VCaP (cell line): ENCODE measurements around the gene PRSS12.
A peak's percentile ranks its signal among the peaks of the same experiment; 100 is the strongest.

Experiments used
- H3K27ac ChIP-seq: fragments of 450-650 bp; 2 replicates; pipeline ENCODE4 v1.5.1; 2017
- CTCF ChIP-seq: fragments of 450-650 bp; conservative IDR thresholded peaks from 2 replicates; pipeline ENCODE4 v1.5.1; 2017; ENCODE audit warnings: mild to moderate bottlenecking, moderate library complexity

Gene PRSS12

GRCh38 chr4:118282692-118283091 is 70.1 kb downstream of the PRSS12 start:
- TF ChIP-seq CTCF = no peak
- no peak overlapping the region; the same call in 1 of the 2 replicates for H3K27ac ChIP-seq

DNA sequence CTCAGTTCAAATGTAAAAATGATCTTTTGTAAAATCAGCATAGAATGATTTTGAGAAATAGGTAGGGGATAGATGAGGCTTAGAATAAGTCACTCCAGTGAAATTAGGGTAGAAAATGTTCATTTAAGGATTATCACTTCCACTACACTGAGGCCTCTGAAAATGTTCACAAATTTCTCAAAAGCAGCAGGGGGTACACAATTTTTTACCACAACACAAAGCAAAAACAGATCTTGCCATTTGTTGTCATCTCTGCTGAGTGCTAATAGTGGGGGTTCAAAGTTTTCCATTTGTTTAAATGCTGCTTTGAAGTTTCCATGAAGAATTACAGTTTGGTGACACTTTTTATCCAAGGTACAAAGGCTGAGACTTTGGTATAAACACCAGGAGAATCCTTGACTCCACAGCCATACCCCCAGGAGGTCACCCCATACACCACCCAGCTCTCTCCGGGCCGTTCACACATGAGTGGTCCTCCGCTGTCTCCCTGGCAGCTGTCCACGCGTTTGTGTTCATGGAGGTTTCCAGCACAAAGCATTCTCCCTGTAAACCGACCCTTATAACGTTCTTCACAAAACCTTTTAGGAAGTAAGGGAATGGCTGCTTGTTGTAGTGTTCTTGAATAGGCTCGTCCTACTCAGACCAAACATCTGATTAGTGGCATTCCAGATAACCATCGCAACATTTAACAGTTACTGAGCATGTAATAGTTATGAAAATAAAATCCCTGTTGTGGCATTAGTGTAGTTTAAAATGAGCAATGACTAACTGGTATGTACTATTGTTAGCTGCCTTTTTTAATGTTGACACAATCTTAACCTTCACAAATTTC is 71.0 kb downstream of the PRSS12 start:
- TF ChIP-seq CTCF = no peak
- peak overlapping the region; percentile 96 for H3K27ac ChIP-seq

DNA sequence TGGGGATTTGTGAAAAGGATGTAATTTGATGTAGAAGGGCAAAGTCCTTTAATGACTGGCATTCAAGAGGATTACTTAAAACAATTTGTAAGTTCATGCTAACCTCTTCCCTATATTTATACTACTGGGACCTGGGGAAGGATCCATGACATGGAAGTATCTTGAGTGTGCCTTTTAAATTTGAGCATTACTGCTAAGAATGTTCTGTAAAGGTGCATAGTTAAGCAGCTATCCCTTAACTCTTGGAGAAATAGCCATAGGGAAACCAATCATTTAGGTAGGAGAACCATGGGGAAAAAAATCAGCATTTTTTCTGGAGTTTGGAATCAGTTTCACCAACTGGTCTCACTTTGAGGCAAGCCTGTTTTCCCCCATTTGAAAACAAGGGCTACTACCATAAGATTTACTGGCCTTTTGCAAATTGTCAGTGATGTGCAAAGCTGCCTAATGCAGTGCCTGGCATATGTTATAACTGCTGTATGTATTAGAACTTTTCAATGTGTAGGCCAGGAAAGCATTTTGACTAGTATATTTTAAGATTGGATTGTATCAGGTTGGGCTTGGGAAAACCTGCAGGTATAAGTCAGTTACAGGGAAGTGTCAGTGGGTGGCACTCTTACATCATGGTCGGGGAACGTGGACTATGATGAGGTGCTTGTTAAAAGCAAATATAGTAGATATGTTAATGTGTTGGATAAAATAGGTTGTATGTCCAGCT is 72.1 kb downstream of the PRSS12 start:
- H3K27ac ChIP-seq = peak overlapping the region; percentile 96

DNA sequence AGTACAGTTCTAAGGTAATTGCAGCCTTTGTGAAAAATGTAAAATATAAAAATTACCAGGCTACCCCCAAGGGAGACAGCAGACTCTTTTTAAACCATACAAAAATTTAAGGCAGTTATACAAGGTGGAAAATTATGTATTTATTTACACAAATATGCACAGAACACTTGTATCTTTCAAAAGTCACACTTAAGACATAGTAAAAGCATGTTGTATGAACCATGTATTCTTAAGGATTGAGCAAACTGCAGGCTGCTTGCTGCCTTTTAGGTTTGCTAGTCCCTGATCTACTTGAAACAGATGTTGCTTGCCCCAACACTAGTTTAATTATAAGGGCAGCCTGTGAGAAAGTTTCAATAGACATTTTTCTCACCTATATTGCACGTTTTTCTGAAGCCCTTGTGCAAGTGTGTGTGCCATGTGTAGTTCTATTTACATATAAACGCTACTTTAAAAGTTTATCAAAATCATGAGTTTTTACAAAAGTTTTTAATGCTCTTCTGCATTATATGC is 72.8 kb downstream of the PRSS12 start:
- peak overlapping the region; percentile 96 for H3K27ac ChIP-seq
- no peak for TF ChIP-seq CTCF

More for the DNA sequence above, 72.1 kb downstream of the PRSS12 start:
- peak; percentile 72 for TF ChIP-seq CTCF

DNA sequence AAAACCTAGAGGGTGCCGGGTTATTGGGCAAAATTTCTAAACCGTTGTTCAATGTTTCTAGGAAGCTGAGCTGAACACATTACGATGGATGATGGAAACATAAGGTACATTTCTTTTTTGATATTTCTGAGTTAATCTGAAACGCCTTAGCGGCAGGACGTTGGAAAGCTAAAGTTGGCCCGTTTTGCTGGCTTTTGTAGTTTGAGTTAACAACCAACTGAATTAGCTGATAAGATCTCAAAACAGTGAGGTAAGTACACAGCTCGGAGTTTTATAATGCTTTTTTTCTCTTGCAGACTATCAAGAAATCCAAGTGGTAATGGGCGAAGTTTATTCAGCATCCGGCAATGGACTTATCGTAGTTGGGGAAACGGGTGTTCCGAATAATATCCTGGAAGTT is 73.5 kb downstream of the PRSS12 start:
- TF ChIP-seq CTCF = no peak
- peak overlapping the region; percentile 96 for H3K27ac ChIP-seq

GRCh38 chr4:118278473-118279274 is 74.1 kb downstream of the PRSS12 start:
- H3K27ac ChIP-seq = peak overlapping the region; percentile 96
- no peak for TF ChIP-seq CTCF
